ENCODE data around the gene NLN. TPM values are rescaled to one million over a fixed set of nuclear protein-coding genes. Genes with fewer than 3 reads are reported as not detected.

The NLN gene
- total and polyA plus RNA-seq, 2 of the 13 experiments (the other 11 are each of a cell fraction or from before 2014, with no cell fraction given) = 11.9 to 36.7 TPM

DNA sequence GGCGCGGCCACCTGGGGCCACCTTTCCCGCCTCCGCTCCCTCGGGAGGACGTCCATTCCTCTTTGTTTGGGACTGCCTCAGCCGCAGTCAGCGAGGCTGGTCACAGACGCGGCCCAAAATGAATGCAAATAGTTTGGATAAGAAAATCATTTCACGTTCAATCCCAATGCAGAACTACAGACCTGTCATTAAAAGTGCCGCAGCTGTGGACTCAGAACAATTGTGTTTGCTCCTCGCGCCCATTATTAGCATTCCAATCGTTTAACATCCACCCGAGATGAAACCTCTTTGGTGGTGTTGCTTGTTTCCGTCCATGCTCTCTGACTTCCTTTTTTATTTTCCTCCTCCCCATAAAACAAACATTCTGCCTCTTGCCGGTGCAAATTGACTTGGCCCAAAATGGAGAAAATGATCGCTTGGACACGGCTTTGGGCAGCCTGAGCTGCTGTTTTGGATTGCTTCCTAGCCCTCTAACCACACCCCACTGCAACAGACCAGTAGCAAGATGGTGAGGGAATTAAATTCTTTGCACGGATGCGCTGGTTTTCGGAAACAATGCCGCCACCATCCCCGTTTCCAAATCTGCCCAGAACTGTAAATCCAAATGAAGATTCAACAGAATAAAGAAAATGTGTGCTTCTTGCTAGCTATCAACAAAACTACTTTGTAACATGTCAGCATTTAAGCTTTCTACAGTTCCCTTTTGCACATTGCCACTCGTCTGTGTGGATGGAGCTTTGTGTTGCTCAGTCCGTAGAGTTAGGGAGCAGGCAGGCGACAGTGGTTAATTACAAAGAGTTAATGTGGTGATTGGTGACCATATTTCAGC, 784 bp downstream of the NLN start:
- FAIRE-seq = no peak
- ChIA-PET CTCF (ENCODE audit: low intra/inter-chr PET ratio, low total read pairs) (no interaction called here), POLR2A (no interaction called here)
- Histone ChIP-seq H3K9me3 (ENCODE audit: low read length) (no peaks in the 10 kb centered on the region), H3K36me3 (replicated peaks in 1 of 2; ENCODE audit: control insufficient read depth in 1 of 2, insufficient read depth in 2 of 2, low read length in 2 of 2) (no peaks in the 10 kb centered on the region; a peak in 1 of 5 replicates), H3K4me3 (replicated peaks in 1 of 3; ENCODE audit: insufficient read depth in 1 of 3, low read depth in 2 of 3, low read length in 3 of 3) (peak overlapping the region; percentile 71 to 90 (median 80)), H3K27me3 (ENCODE audit: control insufficient read depth in 1 of 2, insufficient read depth in 2 of 2, low read length in 2 of 2) (no peaks in the 10 kb centered on the region; a peak in 1 of 5 replicates), H3K4me2 (ENCODE audit: low read depth, low read length) (peak overlapping the region; percentile 84), H3K27ac (ENCODE audit: extremely low read length, insufficient read depth, low read length) (peak overlapping the region; percentile 72), H3K79me2 (ENCODE audit: insufficient read depth, low read length) (peaks cover 53% of the 10 kb centered on the region), H4K20me1 (ENCODE audit: insufficient read depth, low read length) (no peaks in the 10 kb centered on the region), H2AFZ (ENCODE audit: low read length) (no peak overlapping the region), H3K4me1 (ENCODE audit: insufficient read depth, low read length) (peaks cover 68% of the 10 kb centered on the region), H3K9ac (ENCODE audit: insufficient read depth, low read depth, low read length) (peak overlapping the region; percentile 85)
- peak; percentile 39 for ATAC-seq
- BruUV-seq (replicated peaks) = TSS peak; percentile 78
- in situ Hi-C loops (cut with HindIII; ENCODE audit: extremely low pct_ligation_motif_present, low pct_unique_long_range_greater_than_20kb) (no loop called here), intact Hi-C loops (cut with micrococcal nuclease; ENCODE audit: unreplicated experiment) (loop anchor here (10.0 kb wide), 1 partner anchor 422 kb away; the partner anchor contains the start of gene SREK1)
- peak; percentile 29 for DNase-seq (ENCODE audit: low spot score)
- 2% methylated on average over 22 of the region's 28 CpGs for WGBS (ENCODE audit: low lambda C conversion rate)
- TF ChIP-seq MAFK (conservative IDR thresholded peaks at IDR 0.05 in 1 of 2, IDR thresholded peaks at IDR 0.05 in 1 of 2; ENCODE audit: low read length in 2 of 2) (peak; percentile 50 to 70), CEBPG (CRISPR knock-in tag; IDR thresholded peaks at IDR 0.05) (no peak), NCOA1 (CRISPR knock-in tag; IDR thresholded peaks at IDR 0.05) (no peak), YEATS4 (CRISPR knock-in tag; IDR thresholded peaks at IDR 0.05; ENCODE audit: borderline replicate concordance) (no peak; the same call in 1 of the 2 replicates), ZNF160 (CRISPR knock-in tag; IDR thresholded peaks at IDR 0.05) (no peak), NFATC3 (CRISPR knock-in tag; IDR thresholded peaks at IDR 0.05) (no peak), ASH2L (IDR thresholded peaks at IDR 0.05; ENCODE audit: insufficient read length, low read depth, low read length) (peak; percentile 16), MIER3 (CRISPR knock-in tag; IDR thresholded peaks at IDR 0.05; ENCODE audit: borderline replicate concordance) (peak; percentile 35; the same call in 1 of the 2 replicates), ZNF274 (CRISPR knock-in tag; IDR thresholded peaks at IDR 0.05) (no peak)
- TF ChIP-seq, protein P1, sequence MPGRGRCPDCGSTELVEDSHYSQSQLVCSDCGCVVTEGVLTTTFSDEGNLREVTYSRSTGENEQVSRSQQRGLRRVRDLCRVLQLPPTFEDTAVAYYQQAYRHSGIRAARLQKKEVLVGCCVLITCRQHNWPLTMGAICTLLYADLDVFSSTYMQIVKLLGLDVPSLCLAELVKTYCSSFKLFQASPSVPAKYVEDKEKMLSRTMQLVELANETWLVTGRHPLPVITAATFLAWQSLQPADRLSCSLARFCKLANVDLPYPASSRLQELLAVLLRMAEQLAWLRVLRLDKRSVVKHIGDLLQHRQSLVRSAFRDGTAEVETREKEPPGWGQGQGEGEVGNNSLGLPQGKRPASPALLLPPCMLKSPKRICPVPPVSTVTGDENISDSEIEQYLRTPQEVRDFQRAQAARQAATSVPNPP (CRISPR knock-in tag; IDR thresholded peaks at IDR 0.05) = 0 out of 2 replicates have a peak, but pooled peaks have one; percentile 1
- TF ChIP-seq, protein P2, sequence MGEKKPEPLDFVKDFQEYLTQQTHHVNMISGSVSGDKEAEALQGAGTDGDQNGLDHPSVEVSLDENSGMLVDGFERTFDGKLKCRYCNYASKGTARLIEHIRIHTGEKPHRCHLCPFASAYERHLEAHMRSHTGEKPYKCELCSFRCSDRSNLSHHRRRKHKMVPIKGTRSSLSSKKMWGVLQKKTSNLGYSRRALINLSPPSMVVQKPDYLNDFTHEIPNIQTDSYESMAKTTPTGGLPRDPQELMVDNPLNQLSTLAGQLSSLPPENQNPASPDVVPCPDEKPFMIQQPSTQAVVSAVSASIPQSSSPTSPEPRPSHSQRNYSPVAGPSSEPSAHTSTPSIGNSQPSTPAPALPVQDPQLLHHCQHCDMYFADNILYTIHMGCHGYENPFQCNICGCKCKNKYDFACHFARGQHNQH (CRISPR knock-in tag; IDR thresholded peaks at IDR 0.05) = 0 out of 2 replicates have a peak, but pooled peaks have one; percentile 7
- TF ChIP-seq, protein P3, sequence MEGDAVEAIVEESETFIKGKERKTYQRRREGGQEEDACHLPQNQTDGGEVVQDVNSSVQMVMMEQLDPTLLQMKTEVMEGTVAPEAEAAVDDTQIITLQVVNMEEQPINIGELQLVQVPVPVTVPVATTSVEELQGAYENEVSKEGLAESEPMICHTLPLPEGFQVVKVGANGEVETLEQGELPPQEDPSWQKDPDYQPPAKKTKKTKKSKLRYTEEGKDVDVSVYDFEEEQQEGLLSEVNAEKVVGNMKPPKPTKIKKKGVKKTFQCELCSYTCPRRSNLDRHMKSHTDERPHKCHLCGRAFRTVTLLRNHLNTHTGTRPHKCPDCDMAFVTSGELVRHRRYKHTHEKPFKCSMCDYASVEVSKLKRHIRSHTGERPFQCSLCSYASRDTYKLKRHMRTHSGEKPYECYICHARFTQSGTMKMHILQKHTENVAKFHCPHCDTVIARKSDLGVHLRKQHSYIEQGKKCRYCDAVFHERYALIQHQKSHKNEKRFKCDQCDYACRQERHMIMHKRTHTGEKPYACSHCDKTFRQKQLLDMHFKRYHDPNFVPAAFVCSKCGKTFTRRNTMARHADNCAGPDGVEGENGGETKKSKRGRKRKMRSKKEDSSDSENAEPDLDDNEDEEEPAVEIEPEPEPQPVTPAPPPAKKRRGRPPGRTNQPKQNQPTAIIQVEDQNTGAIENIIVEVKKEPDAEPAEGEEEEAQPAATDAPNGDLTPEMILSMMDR (CRISPR knock-in tag; IDR thresholded peaks at IDR 0.05) = no peak
- TF ChIP-seq, protein P4, sequence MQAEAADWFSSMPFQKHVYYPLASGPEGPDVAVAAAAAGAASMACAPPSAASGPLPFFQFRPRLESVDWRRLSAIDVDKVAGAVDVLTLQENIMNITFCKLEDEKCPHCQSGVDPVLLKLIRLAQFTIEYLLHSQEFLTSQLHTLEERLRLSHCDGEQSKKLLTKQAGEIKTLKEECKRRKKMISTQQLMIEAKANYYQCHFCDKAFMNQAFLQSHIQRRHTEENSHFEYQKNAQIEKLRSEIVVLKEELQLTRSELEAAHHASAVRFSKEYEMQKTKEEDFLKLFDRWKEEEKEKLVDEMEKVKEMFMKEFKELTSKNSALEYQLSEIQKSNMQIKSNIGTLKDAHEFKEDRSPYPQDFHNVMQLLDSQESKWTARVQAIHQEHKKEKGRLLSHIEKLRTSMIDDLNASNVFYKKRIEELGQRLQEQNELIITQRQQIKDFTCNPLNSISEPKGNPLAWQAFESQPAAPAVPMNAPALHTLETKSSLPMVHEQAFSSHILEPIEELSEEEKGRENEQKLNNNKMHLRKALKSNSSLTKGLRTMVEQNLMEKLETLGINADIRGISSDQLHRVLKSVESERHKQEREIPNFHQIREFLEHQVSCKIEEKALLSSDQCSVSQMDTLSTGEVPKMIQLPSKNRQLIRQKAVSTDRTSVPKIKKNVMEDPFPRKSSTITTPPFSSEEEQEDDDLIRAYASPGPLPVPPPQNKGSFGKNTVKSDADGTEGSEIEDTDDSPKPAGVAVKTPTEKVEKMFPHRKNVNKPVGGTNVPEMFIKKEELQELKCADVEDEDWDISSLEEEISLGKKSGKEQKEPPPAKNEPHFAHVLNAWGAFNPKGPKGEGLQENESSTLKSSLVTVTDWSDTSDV (CRISPR knock-in tag; IDR thresholded peaks at IDR 0.05) = 0 out of 2 replicates have a peak, but pooled peaks have one; percentile 33
- TF ChIP-seq, protein P5, sequence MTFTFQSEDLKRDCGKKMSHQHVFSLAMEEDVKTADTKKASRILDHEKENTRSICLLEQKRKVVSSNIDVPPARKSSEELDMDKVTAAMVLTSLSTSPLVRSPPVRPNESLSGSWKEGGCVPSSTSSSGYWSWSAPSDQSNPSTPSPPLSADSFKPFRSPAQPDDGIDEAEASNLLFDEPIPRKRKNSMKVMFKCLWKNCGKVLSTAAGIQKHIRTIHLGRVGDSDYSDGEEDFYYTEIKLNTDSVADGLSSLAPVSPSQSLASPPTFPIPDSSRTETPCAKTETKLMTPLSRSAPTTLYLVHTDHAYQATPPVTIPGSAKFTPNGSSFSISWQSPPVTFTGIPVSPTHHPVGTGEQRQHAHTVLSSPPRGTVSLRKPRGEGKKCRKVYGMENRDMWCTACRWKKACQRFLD (CRISPR knock-in tag; IDR thresholded peaks at IDR 0.05; ENCODE audit: borderline replicate concordance) = no peak

Data from HepG2 (cell line).